Measurements from ENCODE around the gene CHRDL2.

DNA sequence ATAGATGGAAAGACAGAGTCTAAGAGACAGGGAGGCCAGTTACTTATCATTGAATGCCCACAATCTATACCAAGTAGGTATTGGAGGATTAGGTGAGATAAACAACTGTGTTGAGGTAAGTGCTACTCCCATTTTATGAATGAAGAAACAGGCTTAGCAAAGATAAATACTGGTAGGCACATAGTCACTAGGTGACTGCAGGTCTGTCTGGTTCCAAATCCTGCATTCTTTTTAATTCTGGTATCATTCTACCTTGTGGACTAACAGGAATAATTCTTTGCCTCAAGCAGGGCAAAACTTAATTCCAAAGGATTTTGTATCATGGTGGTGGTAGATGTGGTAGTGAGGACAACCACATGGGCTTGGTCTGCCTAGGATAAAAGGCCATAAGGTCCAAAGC, 45.8 kb upstream of the CHRDL2 start:
- TF ChIP-seq, protein P1, sequence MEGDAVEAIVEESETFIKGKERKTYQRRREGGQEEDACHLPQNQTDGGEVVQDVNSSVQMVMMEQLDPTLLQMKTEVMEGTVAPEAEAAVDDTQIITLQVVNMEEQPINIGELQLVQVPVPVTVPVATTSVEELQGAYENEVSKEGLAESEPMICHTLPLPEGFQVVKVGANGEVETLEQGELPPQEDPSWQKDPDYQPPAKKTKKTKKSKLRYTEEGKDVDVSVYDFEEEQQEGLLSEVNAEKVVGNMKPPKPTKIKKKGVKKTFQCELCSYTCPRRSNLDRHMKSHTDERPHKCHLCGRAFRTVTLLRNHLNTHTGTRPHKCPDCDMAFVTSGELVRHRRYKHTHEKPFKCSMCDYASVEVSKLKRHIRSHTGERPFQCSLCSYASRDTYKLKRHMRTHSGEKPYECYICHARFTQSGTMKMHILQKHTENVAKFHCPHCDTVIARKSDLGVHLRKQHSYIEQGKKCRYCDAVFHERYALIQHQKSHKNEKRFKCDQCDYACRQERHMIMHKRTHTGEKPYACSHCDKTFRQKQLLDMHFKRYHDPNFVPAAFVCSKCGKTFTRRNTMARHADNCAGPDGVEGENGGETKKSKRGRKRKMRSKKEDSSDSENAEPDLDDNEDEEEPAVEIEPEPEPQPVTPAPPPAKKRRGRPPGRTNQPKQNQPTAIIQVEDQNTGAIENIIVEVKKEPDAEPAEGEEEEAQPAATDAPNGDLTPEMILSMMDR (IDR thresholded peaks at IDR 0.05 in 4 of 5, conservative IDR thresholded peaks at IDR 0.05 in 1 of 5) = no peak
- no peak for TF ChIP-seq POLR2A (IDR thresholded peaks at IDR 0.05)

Measured in gastrocnemius medialis (tissue), 4 donors.